Measurements from ENCODE around the gene SEPHS2.
"Not testable (repeated sequence)": the region's sequence is repeated elsewhere in the genome, so short reads cannot be mapped to it uniquely, and the experiment has no call there.

SEPHS2 gene, protein sequence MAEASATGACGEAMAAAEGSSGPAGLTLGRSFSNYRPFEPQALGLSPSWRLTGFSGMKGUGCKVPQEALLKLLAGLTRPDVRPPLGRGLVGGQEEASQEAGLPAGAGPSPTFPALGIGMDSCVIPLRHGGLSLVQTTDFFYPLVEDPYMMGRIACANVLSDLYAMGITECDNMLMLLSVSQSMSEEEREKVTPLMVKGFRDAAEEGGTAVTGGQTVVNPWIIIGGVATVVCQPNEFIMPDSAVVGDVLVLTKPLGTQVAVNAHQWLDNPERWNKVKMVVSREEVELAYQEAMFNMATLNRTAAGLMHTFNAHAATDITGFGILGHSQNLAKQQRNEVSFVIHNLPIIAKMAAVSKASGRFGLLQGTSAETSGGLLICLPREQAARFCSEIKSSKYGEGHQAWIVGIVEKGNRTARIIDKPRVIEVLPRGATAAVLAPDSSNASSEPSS

DNA sequence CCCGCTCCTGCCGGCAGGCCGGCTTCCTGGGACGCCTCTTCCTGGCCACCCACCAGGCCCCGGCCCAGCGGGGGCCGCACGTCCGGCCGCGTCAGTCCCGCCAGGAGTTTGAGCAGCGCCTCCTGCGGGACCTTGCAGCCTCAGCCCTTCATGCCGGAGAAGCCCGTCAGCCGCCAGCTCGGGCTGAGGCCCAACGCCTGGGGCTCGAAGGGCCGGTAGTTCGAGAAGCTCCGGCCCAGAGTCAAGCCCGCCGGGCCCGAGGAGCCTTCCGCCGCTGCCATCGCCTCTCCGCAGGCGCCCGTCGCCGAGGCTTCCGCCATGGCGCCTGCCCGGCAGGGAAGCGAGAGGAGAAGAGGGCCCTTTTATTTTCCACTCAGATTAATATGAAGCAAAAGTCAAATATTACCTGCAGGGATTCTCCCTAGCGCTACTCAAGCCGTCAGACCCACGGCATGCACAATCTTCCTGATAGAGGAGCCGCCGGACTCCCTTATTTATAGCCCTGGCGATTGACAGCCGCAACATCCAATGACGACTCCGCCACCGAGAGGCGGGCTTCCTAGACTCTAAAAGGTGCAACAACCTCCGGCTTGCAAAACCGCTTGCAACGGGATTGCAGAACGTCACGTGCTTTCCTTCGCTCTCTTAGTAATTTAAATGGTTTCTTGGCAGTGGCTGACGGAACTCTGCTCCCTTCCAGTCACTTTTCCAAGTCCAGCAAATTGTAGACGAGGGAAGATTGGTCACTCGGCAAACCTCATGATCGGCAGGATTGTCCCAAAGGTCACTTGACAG is at the start of gene SEPHS2:
SEPHS2 (minus strand) TSS at position 467 of the 795 bp plus-strand sequence; CDS start at position 320, 147 bp downstream.
- DNase-seq (ENCODE audit: low spot score), result peak; percentile 98

DNA sequence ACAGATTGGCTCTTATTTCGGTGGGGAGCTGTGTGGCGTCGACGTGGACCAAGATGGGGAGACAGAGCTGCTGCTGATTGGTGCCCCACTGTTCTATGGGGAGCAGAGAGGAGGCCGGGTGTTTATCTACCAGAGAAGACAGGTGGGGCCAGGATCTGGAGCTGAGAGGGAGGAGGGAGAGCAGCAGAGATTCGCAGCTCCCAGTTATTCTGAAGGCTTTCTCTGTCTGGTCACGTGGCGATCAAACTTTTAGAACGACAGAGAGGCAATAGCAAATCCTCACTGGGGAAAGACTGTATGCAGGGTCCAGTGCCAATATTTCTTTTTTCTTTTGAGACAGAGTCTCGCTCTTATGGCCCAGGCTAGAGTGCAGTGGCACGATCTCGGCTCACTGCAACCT is 49.0 kb upstream of the SEPHS2 start:
- DNase-seq (ENCODE audit: low spot score), result no peak

DNA sequence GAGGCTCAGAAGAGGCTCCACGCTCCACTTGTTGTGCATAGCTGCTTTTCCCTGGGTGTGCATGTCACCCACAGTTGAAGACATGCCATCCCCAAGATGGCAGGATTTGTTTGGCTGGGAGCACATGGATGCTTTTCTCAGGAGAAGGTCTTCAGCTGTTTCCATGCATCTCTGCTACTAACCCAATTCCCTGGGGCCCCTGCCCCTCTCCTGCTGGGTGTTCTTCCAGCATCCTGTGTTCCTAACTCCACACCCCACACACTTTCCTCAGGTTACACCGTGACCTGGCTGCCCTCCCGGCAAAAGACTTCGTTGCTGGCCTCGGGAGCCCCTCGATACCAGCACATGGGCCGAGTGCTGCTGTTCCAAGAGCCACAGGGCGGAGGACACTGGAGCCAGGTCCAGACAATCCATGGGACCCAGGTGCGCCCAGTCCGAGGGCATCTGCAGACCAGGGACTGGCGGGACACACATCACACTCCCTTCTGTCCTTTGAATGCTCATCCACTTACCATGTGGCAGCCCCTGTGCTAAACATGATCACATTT is 48.3 kb upstream of the SEPHS2 start:
- no peak for DNase-seq (ENCODE audit: low spot score)

DNA sequence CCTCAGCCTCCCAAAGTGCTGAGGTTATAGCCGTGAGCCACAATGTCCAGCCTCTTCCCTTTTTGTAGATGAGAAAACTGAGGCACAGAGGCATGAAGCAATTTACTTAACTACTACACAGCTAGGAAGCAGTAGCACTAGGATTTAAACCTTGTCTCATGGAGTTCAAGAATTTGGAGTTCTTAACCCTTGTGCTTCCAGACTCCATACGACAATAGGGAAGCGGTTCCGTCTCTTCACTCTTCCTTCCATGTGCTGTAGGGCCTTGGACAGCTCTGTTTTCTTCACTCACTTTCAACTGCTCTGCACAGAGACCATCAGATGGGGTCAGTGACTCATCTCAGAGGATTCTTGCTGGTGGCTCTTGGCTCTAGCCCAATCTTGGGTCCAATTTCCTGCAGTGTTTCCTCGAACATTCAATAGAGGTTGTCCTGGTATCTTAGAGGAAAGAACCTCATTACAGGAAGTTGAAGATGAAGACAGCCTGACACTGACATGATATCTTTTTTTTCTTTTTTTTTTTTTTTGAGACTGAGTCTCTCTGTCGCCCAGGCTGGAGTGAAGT is 46.2 kb upstream of the SEPHS2 start:
- DNase-seq (ENCODE audit: low spot score), result peak; percentile 93

DNA sequence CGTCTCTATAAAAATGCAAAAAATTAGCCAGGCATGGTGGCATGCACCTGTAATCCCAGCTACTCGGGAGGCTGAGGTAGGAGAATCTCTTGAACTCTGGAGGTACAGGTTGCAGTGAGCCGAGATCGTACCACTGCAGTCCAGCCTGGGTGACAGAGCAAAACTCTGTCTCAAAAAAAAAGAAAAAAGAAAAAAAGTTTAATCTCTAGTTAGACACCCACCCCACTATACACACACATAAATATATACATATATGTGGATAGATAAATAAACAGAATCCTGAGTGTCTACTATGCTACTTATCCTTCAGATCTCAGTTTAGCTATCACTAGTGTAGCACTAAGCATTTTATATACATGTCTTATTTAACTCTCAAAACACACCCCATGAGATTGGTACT is 45.6 kb upstream of the SEPHS2 start:
- no peak for DNase-seq (ENCODE audit: low spot score)

DNA sequence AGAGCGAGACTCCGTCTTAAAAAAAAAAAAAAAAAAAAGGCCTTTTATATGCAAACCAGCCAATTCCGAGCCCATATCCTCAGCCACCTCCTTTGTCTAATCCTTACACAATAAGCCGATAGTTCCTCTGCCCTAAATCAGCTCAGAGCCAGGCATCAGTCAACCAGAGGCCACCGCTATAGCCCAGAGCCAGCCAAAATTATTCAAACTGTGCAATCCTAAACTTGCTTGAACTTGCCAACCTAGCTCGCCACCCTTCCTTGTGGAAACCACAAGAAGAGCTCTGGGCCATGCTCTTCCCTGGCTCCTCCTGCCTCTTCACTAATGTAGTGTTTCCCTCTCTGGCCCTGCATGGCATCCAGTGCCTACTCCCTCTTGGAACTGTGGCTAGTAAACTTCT is 44.5 kb upstream of the SEPHS2 start:
- DNase-seq (ENCODE audit: low spot score), result no peak

DNA sequence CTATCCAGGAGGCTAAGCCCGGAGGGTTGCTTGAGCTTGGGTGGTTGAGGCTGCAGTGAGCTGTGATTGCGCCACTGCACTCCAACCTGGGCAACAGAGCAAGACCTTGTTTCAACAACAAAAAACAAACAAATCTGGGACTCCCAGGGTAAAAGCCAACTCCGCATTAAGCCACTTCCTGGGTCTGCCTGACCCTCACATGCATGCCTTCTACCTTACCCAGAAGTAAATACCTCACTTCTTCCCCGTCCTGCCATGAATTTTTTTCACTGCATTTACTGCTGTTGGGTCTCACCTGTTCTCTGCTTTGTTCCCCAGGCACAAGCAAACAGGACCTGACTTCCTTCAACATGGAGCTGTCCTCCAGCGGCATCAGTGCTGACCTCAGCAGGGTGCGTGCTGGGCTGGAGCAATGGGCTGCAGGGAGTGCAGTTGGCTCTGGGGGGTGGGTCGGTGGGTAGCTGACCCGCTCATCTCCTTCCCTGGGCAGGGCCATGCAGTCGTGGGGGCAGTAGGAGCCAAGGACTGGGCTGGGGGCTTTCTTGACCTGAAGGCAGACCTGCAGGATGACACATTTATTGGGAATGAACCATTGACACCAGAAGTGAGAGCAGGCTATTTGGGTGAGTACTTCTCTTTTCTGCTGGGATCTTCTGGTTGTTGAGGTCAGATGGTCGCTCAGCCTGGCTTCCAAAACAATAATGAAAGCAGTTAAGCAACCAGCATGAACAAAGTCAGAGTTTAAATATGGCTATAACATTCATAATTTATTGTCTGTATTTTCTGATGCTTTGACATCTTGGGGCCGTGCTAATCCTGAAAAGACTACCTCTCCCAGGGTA is 43.3 kb upstream of the SEPHS2 start:
- DNase-seq (ENCODE audit: low spot score), result peak; percentile 66

DNA sequence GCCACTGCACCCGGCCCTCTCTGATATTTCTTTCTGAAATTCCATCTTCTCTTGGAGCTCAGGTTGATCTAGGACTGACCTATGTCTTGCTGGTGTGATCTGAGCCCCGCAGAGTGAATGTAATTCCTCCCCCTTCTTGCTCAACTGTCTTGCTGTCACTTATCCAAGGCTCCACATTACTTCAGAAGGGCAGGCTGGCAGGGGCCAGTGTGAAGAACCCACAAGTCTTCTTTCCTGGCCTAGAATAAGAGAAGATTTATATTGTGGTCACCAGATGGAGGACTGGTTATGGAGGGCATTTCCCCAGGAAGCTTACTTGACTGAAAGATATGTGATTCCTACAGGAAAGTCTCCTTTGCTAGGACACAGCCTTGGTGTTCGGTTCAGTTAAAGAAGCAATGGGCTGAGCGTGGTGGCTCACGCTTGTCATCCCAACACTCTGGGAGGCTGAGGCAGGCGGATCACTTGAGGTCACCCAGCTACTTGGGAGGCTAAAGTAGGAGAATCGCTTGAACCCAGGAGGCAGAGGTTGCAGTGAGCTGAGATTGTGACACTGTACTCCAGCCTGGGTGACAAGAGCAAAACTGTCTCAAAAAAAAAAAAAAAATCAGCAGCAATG is 40.3 kb upstream of the SEPHS2 start:
- DNase-seq (ENCODE audit: low spot score), result peak; percentile 16

DNA sequence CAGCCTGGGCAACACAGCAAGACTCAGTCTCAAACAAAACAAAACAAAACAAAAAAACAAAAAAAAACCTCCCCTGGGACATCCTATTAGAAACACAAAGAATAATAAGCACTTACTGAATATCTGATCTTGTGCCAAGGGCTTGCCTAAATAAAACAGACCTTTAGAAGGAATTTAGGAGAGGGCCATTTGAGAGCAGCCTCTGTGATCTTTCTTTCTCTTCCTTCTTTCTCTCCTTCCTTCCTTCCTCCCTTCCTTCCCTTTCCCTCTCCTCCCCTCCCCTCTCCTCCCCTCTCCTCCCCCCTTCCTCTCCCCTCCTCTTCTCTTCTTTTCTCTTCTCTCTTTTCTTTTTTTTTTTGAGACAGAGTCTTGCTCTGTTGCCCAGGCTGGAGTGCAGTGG is 39.2 kb upstream of the SEPHS2 start:
- DNase-seq (ENCODE audit: low spot score), result no peak

DNA sequence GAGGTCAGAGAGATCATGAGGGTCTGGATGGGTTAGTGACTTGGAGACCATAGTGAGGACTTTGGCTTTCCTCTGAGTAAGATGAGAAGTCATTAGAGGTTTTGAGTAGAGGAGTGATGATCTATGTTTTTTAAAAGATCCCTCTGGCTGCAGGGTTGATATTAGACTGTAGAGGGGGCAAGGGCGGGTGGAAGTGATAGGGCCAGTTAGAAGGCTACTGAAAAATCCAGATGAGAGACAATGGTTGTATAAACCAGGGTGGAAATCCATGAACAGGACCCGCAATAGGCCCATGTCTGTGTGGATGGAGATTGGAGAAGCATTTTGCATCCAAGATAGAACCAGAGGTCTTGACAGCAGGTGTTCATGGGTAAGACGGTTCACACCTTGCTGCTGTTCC is 36.7 kb upstream of the SEPHS2 start:
- DNase-seq (ENCODE audit: low spot score), result no peak

DNA sequence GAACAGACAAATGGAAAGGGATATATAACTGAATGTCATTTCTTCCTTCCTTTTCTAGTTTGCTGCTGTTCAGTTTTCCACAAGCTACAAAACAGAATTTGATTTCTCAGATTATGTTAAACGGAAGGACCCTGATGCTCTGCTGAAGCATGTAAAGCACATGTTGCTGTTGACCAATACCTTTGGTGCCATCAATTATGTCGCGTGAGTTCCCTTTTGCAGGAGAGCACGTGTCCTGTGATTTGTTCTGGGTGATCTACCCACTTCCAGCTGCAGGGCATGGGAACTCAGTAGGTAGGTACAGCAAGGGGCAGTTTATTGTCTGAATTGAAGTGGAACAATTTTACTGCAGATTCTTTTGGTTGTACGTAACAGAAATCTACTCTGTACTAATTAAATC is 35.7 kb upstream of the SEPHS2 start:
- DNase-seq (ENCODE audit: low spot score), result no peak

DNA sequence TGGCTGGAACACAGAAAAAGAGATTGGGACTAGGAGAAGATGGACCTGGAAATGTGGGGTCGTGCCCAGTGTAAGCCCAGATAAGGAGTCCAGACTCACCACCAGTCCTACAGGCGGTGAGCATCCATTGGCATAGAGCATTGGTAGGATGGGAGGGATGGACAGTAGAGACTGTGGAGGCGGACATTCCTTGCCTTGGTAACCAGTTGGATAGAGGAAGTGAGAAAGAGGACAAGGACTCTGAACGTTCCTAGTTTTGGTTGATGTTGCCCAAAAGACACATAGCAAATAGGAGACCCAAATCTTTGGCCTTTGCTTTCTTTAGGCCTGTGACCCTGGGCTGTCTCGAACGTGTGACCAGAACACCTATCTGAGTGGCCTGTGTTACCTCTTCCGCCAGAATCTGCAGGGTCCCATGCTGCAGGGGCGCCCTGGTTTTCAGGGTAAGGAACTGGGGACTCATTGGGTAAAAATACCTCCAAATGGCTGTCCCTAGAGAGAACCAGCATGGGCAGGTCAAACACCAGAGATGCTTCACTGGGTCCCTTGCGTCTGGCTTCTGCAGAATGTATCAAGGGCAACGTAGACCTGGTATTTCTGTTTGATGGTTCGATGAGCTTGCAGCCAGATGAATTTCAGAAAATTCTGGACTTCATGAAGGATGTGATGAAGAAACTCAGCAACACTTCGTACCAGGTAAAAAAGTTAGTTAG is 33.2 kb upstream of the SEPHS2 start:
- DNase-seq (ENCODE audit: low spot score), result no peak

DNA sequence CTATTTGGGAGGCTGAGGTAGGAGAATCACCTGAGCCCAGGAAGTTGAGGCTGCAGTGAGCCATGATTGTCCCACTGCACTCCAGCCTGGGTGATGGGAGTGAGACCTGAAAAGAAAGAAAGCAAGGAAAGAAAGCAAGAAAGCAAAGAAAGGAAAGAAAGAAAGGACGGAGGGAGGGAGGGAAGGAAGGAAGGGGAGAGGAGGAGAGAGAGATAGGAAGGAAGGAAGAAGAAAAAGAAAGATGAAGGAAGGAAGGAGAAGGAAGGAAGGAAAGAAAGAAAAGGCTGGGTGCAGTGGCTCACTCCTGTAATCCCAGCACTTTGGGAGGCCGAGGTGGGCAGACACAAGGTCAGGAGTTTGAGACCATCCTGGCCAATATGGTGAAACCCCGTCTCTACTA is 32.1 kb upstream of the SEPHS2 start:
- not testable (repeated sequence) for DNase-seq (ENCODE audit: low spot score)

DNA sequence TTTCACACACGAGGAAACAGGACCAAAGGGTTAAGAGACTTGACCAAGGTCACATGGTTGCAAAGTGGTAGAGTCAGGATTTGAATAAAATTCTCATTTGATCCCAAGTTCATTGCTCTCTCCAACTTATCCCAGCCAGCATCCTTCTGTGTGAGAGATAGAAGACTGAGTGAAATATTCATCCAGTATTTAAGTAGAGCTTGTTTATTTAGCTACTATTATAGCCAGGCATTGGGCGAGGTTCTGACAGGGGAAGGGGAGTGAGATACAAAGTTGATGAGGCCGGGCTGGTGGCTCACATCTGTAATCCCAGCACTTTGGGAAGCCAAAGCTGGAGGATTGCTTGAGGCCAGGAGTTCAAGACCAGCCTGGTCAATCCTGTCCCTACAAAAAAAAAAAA is 31.3 kb upstream of the SEPHS2 start:
- no peak for DNase-seq (ENCODE audit: low spot score)

DNA sequence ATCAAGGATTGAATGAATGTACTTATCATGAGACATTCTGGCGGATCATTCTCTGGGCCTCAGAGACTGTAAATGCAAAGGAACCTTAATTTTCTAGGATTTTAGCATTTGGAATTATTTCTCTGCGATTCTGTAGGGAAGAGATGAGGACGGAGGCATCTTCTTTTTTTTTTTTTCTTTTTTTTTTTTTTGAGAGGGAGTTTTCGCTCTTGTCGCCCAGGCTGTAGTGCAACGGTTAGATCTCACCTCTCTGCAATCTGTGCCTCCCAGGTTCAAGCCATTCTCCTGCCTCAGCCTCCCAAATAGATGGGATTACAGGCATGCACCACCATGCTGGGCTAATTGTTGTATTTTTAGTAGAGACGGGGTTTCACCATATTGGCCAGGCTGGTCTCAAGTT is 29.0 kb upstream of the SEPHS2 start:
- DNase-seq (ENCODE audit: low spot score), result no peak

DNA sequence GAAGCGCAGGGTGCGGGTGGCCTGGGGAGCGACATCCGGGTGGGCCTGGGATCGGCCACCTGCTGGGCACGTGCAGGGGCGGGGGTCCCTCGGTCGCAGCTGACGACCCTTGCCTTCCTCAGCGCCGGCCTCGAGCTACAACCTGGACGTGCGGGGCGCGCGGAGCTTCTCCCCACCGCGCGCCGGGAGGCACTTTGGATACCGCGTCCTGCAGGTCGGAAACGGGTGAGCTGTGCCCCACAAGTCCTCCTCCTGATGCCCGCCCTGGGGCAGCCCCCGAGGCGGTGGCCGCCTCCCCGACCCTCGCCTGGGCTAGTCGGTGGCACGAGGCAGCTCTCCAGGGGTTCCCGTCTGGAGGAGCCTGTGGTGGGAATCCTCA is 28.4 kb upstream of the SEPHS2 start:
- DNase-seq (ENCODE audit: low spot score), result no peak

DNA sequence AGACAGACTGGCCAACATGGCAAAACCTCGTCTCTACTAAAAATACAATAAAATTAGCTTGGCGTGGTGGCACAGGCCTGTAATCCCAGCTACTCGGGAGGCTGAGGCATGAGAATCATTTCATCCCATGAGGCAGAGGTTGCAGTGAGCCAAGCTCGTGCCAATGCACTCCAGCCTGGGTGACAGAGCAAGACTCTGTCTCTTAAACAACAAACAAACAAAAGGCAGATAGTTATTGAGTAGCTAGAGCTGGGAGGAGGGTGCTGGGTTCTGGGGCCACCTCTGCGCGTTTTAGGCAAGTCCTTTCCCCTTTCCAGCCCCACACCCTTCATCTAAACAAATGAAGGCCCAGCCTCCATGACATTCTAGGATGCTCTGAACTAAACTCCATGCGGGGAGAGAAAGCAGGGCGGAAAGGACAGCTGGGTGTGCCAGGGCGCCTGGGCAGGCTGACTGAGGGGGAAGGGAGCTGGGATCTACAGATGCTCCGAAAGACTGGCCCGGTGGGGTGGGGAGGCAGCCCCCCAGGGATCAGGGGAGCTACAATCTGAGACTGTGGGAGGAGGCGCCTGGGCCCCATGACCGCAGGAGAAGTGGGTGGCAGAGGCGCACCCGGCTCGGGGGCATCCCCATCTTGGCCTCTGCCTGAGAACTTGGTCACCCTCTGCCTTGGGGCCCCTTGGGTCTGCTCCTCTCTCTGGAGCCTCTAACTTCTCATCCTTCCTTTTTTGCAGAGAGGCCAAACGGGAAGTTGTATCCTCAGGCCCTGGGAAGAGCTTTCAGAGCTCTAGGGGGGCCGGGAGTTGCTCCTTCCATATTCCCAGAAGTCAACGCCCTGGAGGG is 27.8 kb upstream of the SEPHS2 start:
- DNase-seq (ENCODE audit: low spot score), result no peak

DNA sequence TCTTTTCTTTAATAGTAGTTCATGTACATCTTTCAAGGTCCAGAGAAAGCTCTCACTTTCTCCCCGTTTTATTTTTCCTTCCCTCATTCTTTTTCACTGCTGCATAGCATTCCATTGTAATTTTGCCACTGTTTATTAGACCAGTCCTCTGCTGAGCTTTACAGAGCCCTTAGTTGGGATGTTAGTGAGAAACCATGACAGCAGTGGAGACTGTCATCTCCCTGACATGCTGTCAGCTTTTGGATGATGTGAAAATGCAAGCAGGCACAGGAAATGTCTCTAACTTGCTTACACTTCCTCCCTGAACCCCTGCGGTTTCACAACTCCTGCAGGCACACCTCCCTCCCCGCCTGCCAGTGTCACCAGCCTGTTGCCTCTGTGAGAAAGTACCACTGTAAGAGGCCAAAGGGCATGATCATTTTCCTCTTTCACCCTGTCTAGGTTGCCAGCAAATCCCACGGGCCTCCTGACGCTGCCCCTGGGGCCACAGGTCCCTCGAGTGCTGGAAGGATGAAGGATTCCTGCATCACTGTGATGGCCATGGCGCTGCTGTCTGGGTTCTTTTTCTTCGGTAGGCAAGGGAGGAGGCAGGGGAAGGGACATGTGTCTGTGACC is 26.8 kb upstream of the SEPHS2 start, which contains the start of gene ITGAL:
ITGAL (plus strand) TSS at position 415 of the 615 bp plus-strand sequence; CDS start at position 511, 96 bp downstream.
- DNase-seq (ENCODE audit: low spot score), result no peak

DNA sequence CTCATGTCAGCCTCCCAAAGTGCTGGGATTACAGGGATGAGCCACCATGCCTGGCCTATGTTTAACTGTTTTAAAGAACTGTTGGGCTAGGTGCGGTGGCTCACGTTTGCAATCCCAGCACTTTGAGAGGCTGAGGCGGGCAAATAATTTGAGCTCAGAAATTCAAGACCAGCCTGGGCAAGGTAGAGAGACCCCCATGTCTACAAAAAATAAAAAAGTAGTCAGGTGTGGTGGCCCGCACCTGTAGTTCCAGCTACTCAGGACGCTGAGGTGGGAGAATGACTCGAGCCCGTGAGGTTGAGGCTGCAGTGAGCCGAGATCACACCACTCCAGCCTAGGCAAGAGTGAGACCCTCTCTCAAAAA is 24.9 kb upstream of the SEPHS2 start:
- DNase-seq (ENCODE audit: low spot score), result no peak
